IMR-90 (cell line): Measurements from ENCODE around the gene FAM219A. TPM values are rescaled to one million over a fixed set of nuclear protein-coding genes. Genes with fewer than 3 reads are reported as not detected.

Source experiments
- ATAC-seq: fragments of 200-7000 bp; cut with Tn5 transposase; 2 replicates; pipeline ENCODE4 v1.9.1; 2020; ENCODE audit warnings: low read depth, mild to moderate bottlenecking, moderate library complexity
- BruUV-seq: library from RNA; stranded (reverse); fragments of 400-500 nt; replicated peaks from 2 replicates; lab custom pipeline; 2021; lab: Mats Ljungman, UMichigan
- CTCF ChIA-PET: fragments of 300-600 bp; formaldehyde crosslinking; extraction: SDS; loops from one replicate; lab custom pipeline; 2021; ENCODE audit warnings: antibody characterized with exemption; lab: Yijun Ruan, JAX
- POLR2A ChIA-PET: fragments of 300-600 bp; sonication (Branson Sonifier 250); formaldehyde crosslinking; loops from one replicate; lab custom pipeline; 2022; ENCODE audit warnings: antibody characterized with exemption; ENCODE audit not compliant: unreplicated experiment; lab: Charles Lee
- DNase-seq: peaks from one replicate; pipeline ENCODE4 v3.0.0; 2013
- H2AFZ ChIP-seq: replicated peaks from 2 replicates; pipeline ENCODE3; 2013; ENCODE audit warnings: low read length, mild to moderate bottlenecking; ENCODE audit not compliant: poor library complexity
- H2AK5ac ChIP-seq: 2 replicates; pipeline ENCODE4 v1.6.1; 2013; ENCODE audit warnings: low read depth, low read length, inconsistent platforms
- H2AK9ac ChIP-seq: replicated peaks from 2 replicates; pipeline ENCODE3; 2013; ENCODE audit warnings: mild to moderate bottlenecking, low read depth, low read length, moderate library complexity; ENCODE audit not compliant: poor library complexity
- H2BK120ac ChIP-seq: 2 replicates; pipeline ENCODE4 v1.6.1; 2013; ENCODE audit warnings: low read depth, low read length, inconsistent platforms
- H2BK15ac ChIP-seq: 3 replicates; pipeline ENCODE4 v1.6.1; 2013; ENCODE audit warnings: low read depth, low read length, inconsistent platforms
- H2BK20ac ChIP-seq: 2 replicates; pipeline ENCODE4 v1.6.1; 2013; ENCODE audit warnings: low read depth, mild to moderate bottlenecking, inconsistent platforms, low read length, moderate library complexity
- H2BK5ac ChIP-seq: 2 replicates; pipeline ENCODE4 v1.6.1; 2013; ENCODE audit warnings: mild to moderate bottlenecking, low read depth, low read length, inconsistent platforms; ENCODE audit not compliant: poor library complexity, severe bottlenecking
- H3K14ac ChIP-seq: replicated peaks from 2 replicates; pipeline ENCODE4 v1.6.1; 2013; ENCODE audit warnings: low read depth, low read length, inconsistent platforms
- H3K18ac ChIP-seq: 2 replicates; pipeline ENCODE4 v1.6.1; 2013; ENCODE audit warnings: low read depth, low read length, control low read depth
- H3K23ac ChIP-seq: 2 replicates; pipeline ENCODE4 v1.6.1; 2013; ENCODE audit warnings: low read depth, low read length, inconsistent platforms
- H3K27ac ChIP-seq: 2 replicates; pipeline ENCODE4 v1.5.1; 2013; ENCODE audit warnings: mild to moderate bottlenecking, control low read depth, low read length; ENCODE audit not compliant: insufficient read depth
- H3K27me3 ChIP-seq: 2 replicates; pipeline ENCODE4 v1.6.1; 2013; ENCODE audit warnings: low read length; ENCODE audit not compliant: control insufficient read depth, insufficient read depth
- H3K36me3 ChIP-seq: 2 replicates; pipeline ENCODE4 v1.6.1; 2013; ENCODE audit warnings: low read length, mixed read lengths; ENCODE audit not compliant: control insufficient read depth, insufficient read depth
- H3K4ac ChIP-seq: 2 replicates; pipeline ENCODE4 v1.6.1; 2013; ENCODE audit warnings: low read depth, low read length, inconsistent platforms
- H3K4me1 ChIP-seq: 2 replicates; pipeline ENCODE4 v1.6.1; 2013; ENCODE audit warnings: low read length, mixed read lengths; ENCODE audit not compliant: control insufficient read depth, insufficient read depth
- H3K4me2 ChIP-seq: 2 replicates; pipeline ENCODE4 v1.6.1; 2013; ENCODE audit warnings: low read depth, mild to moderate bottlenecking, control low read depth, low read length, moderate library complexity
- H3K4me3 ChIP-seq: 2 replicates; pipeline ENCODE4 v1.5.1; 2013; ENCODE audit warnings: low read depth, mild to moderate bottlenecking, control low read depth, low read length, moderate library complexity; ENCODE audit not compliant: insufficient read depth
- H3K56ac ChIP-seq: 2 replicates; pipeline ENCODE4 v1.6.1; 2013; ENCODE audit warnings: low read length, inconsistent platforms; ENCODE audit not compliant: insufficient read depth; ENCODE audit errors: extremely low read depth
- H3K79me1 ChIP-seq, 2 experiments: 2 replicates each; pipeline ENCODE4 v1.6.1; 2013; ENCODE audit warnings: low read length in 2 of 2, inconsistent platforms in 1 of 2, low read depth in 1 of 2
- H3K9ac ChIP-seq: 2 replicates; pipeline ENCODE4 v1.6.1; 2013; ENCODE audit warnings: low read depth, low read length, control low read depth
- H3K9me1 ChIP-seq: 2 replicates; pipeline ENCODE4 v1.6.1; 2013; ENCODE audit warnings: low read length, inconsistent platforms; ENCODE audit not compliant: insufficient read depth
- H3K9me3 ChIP-seq: 2 replicates; pipeline ENCODE4 v1.6.1; 2013; ENCODE audit warnings: low read length; ENCODE audit not compliant: control insufficient read depth, insufficient read depth
- H4K20me1 ChIP-seq: 2 replicates; pipeline ENCODE4 v1.6.1; 2013; ENCODE audit warnings: low read length, inconsistent platforms; ENCODE audit not compliant: insufficient read depth
- H4K5ac ChIP-seq: 2 replicates; pipeline ENCODE4 v1.6.1; 2013; ENCODE audit warnings: mild to moderate bottlenecking, low read depth, low read length, control low read depth
- H4K8ac ChIP-seq, 2 experiments: 2 replicates each; pipeline ENCODE4 v1.6.1; 2013; ENCODE audit warnings: low read depth in 2 of 2, low read length in 2 of 2, control low read depth in 1 of 2, inconsistent platforms in 1 of 2
- H4K91ac ChIP-seq: 2 replicates; pipeline ENCODE4 v1.6.1; 2013; ENCODE audit warnings: low read depth, low read length, inconsistent platforms; ENCODE audit not compliant: insufficient read depth
- BHLHE40 ChIP-seq: fragments of 150-350 bp; IDR thresholded peaks from 2 replicates; pipeline ENCODE4 v1.6.1; 2016; ENCODE audit warnings: mild to moderate bottlenecking, low read depth, low read length
- CEBPB ChIP-seq: IDR thresholded peaks from 2 replicates; pipeline ENCODE4 v1.6.1; 2012; ENCODE audit warnings: low read depth, low read length, improper control_type of control experiment
- CHD1 ChIP-seq: IDR thresholded peaks from 2 replicates; pipeline ENCODE4 v1.6.1; 2012; ENCODE audit warnings: low read depth, low read length, improper control_type of control experiment
- CTCF ChIP-seq: conservative IDR thresholded peaks from 2 replicates; pipeline ENCODE4 v1.5.1; 2012; ENCODE audit warnings: mild to moderate bottlenecking, low read depth, low read length, improper control_type of control experiment
- ELK1 ChIP-seq: fragments of 150-350 bp; IDR thresholded peaks from 2 replicates; pipeline ENCODE4 v1.6.1; 2016; ENCODE audit warnings: low read depth, mild to moderate bottlenecking, low read length, moderate library complexity, borderline replicate concordance
- FOS ChIP-seq: fragments of 150-350 bp; IDR thresholded peaks from 2 replicates; pipeline ENCODE4 v1.6.1; 2016; ENCODE audit warnings: low read depth, low read length
- MAFK ChIP-seq: IDR thresholded peaks from 2 replicates; pipeline ENCODE4 v1.6.1; 2012; ENCODE audit warnings: low read depth, low read length, improper control_type of control experiment
- MAZ ChIP-seq: IDR thresholded peaks from 2 replicates; pipeline ENCODE4 v1.6.1; 2012; ENCODE audit warnings: low read depth, mild to moderate bottlenecking, low read length, improper control_type of control experiment, moderate library complexity, borderline replicate concordance
- MXI1 ChIP-seq: IDR thresholded peaks from 2 replicates; pipeline ENCODE4 v1.6.1; 2012; ENCODE audit warnings: low read depth, mild to moderate bottlenecking, low read length, moderate library complexity, borderline replicate concordance
- NFE2L2 ChIP-seq: fragments of 150-350 bp; IDR thresholded peaks from 2 replicates; pipeline ENCODE4 v1.6.1; 2016; ENCODE audit warnings: low read depth, mild to moderate bottlenecking, low read length
- POLR2A ChIP-seq: IDR thresholded peaks from 2 replicates; pipeline ENCODE4 v1.6.1; 2012; ENCODE audit warnings: mild to moderate bottlenecking, low read depth, low read length
- RAD21 ChIP-seq: IDR thresholded peaks from 2 replicates; pipeline ENCODE4 v1.6.1; 2012; ENCODE audit warnings: low read length, improper control_type of control experiment
- RCOR1 ChIP-seq: IDR thresholded peaks from 2 replicates; pipeline ENCODE4 v1.6.1; 2012; ENCODE audit warnings: mild to moderate bottlenecking, low read length, improper control_type of control experiment; ENCODE audit not compliant: insufficient replicate concordance
- RFX5 ChIP-seq: IDR thresholded peaks from 2 replicates; pipeline ENCODE4 v1.8.0; 2012; ENCODE audit warnings: low read depth, mild to moderate bottlenecking, low read length, moderate library complexity
- SMC3 ChIP-seq: fragments of 150-350 bp; IDR thresholded peaks from 2 replicates; pipeline ENCODE4 v1.6.1; 2016; ENCODE audit warnings: low read depth, mild to moderate bottlenecking, antibody characterized with exemption, low read length, moderate library complexity
- USF2 ChIP-seq: fragments of 150-350 bp; IDR thresholded peaks from 2 replicates; pipeline ENCODE4 v1.6.1; 2017; ENCODE audit warnings: mild to moderate bottlenecking, antibody characterized with exemption, low read length, low read depth
- WGBS, 2 experiments: methylation state at CpG; one replicate each; pipeline versions ENCODE4 v1.1.5 to v1.1.7; 2013; ENCODE audit warnings: missing lambda C conversion rate in 2 of 2; ENCODE audit not compliant: insufficient read length in 1 of 2; ENCODE audit errors: extremely low coverage in 2 of 2; 5-methylcytosine and 5-hydroxymethylcytosine counted together
- dilution Hi-C: fragments of 300-500 bp; cut with HindIII; formaldehyde crosslinking; loops from one replicate; pipeline ENCODE4 v1.14.3; 2018; ENCODE audit warnings: low sequenced_read_pairs; ENCODE audit not compliant: unreplicated experiment
- in situ Hi-C: fragments of 300-500 bp; cut with MboI; formaldehyde crosslinking; loops from 3 replicates; pipeline ENCODE4 v1.14.3; 2019; ENCODE audit warnings: low sequenced_read_pairs, inconsistent platforms, mixed read lengths
- intact Hi-C: fragments of 100-400 bp; cut with micrococcal nuclease; formaldehyde crosslinking; loops from 2 replicates; pipeline ENCODE4 v1.10.0; 2022
- polyA plus RNA-seq, 3 experiments: library from polyadenylated mRNA; depleted of rRNA; stranded (reverse); fragments of >200 nt; gene quantifications; 2 replicates each; pipeline ENCODE4 v1.2.3, GENCODE V29; 2012; ENCODE audit warnings: low replicate concordance in 1 of 3
- total RNA-seq: library from RNA; depleted of rRNA; stranded (reverse); fragments of >200 nt; gene quantifications from 2 replicates; pipeline ENCODE4 v1.2.3, GENCODE V29; 2012

The FAM219A gene
- total and polyA plus RNA-seq, 2 of the 4 experiments (the other 2 are of a cell fraction), result 4.8 to 20.8 TPM

- H3K18ac ChIP-seq, result no peak overlapping the region
- no TSS peak for BruUV-seq
- H2BK5ac ChIP-seq, result no peak overlapping the region
- no peak overlapping the region for H2AK9ac ChIP-seq
- WGBS, 2 experiments, result no CpG with 5 or more reads among the region's 2 CpGs
- H3K27ac ChIP-seq, result no peak overlapping the region
- no peak for ATAC-seq
- no peak overlapping the region for H4K91ac ChIP-seq
- H4K5ac ChIP-seq, result no peak overlapping the region
- intact Hi-C loops, result no loop called here
- no peak for DNase-seq
- H3K79me1 ChIP-seq, result no peaks in the 10 kb centered on the region
- H3K14ac ChIP-seq, result no peak overlapping the region
- H3K56ac ChIP-seq, result no peak overlapping the region
- CTCF ChIA-PET, result interaction anchor here (0.6 kb wide), 1 partner anchor 238 kb away, joined by 3 read pairs; no protein-coding TSS in a partner anchor
- H2BK15ac ChIP-seq, result no peak overlapping the region
- no peak overlapping the region for H3K4ac ChIP-seq
- no peak overlapping the region for H3K23ac ChIP-seq
- no peak overlapping the region for H2AFZ ChIP-seq
- no peaks in the 10 kb centered on the region for H3K36me3 ChIP-seq
- no peak overlapping the region for H3K4me2 ChIP-seq
- H3K4me3 ChIP-seq, result no peak overlapping the region
- H3K4me1 ChIP-seq, result no peaks in the 10 kb centered on the region
- no peaks in the 10 kb centered on the region for H4K20me1 ChIP-seq
- in situ Hi-C loops, result no loop called here
- no peak overlapping the region for H4K8ac ChIP-seq
- no peak overlapping the region for H2BK120ac ChIP-seq
- POLR2A ChIA-PET, result no interaction called here
- H3K9me3 ChIP-seq, result peaks cover 3% of the 10 kb centered on the region; the same call in 1 of the 2 replicates
- H2BK20ac ChIP-seq, result no peak overlapping the region
- dilution Hi-C loops, result no loop called here
- no peak for TF ChIP-seq USF2
- no peak for TF ChIP-seq MAZ
- no peak for TF ChIP-seq BHLHE40
- no peak for TF ChIP-seq NFE2L2
- TF ChIP-seq CTCF, result no peak
- no peak for TF ChIP-seq RFX5
- TF ChIP-seq CHD1, result no peak
- no peak for TF ChIP-seq RCOR1
- no peak for TF ChIP-seq CEBPB
- no peak for TF ChIP-seq MAFK
- TF ChIP-seq FOS, result no peak
- TF ChIP-seq POLR2A, result no peak
- no peak for TF ChIP-seq MXI1
- TF ChIP-seq SMC3, result no peak
- TF ChIP-seq RAD21, result no peak
- no peak for TF ChIP-seq ELK1
- no peak overlapping the region for H3K9ac ChIP-seq
- peaks cover 7% of the 10 kb centered on the region; the same call in 1 of the 2 replicates for H3K27me3 ChIP-seq
- no peaks in the 10 kb centered on the region for H3K9me1 ChIP-seq
- H2AK5ac ChIP-seq, result no peak overlapping the region
Observed at GRCh38 chr9:34366365-34366764, 92.0 kb downstream of the FAM219A start.
